Fibroblast of villous mesenchyme (primary cell): Measurements from ENCODE around the gene SMCO2. TPM values are rescaled to one million over a fixed set of nuclear protein-coding genes. Genes with fewer than 3 reads are reported as not detected.

Experiments
- DNase-seq: peaks from one replicate; pipeline ENCODE4 v3.0.0-alpha.2; 2010; ENCODE audit warnings: low read depth
- H3K4me3 ChIP-seq: 2 replicates; pipeline ENCODE4 v1.5.1; 2011; ENCODE audit warnings: low read depth, mild to moderate bottlenecking, low read length
- total RNA-seq: library from RNA; depleted of rRNA; stranded (reverse); fragments of >200 nt; gene quantifications from 2 replicates; pipeline ENCODE4 v1.2.3, GENCODE V29; 2012
- TF ChIP-seq, protein P1 (sequence below): IDR thresholded peaks from 2 replicates; pipeline ENCODE4 v1.5.1; 2012; ENCODE audit warnings: low read depth, mild to moderate bottlenecking, low read length; ENCODE audit not compliant: insufficient read depth

SMCO2 gene
- total RNA-seq, 1 donor: not detected

DNA sequence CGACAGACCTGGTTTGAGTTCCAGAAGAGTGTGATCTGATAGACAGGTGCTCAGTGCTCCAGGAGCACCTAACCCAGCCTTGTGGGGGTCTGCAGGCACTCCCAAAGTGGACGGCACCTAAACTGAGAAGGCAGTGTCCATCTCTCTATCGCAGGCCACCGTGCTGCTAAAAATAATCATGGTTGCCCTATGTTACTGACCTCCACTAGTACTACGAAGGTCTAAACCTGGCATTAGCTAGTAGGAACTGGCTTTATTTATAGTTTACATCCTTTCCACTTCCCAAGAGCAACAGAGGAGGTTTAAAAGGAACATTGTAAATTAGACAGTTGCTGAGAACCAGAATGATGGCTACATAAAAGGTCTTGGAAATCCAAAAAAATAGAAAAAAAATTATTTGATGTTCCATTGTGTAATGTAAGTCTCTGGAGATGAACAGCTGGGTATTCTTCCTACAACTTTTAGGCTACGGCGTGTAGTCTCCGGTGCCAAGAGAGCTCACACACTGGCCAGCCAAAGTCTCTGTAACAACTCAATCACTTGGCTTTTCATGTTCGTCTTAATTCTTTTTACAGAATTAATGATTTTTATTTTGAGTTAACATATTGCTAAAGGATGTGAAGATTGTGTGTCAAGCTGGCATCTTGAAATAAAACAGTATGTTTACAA is 104.8 kb downstream of the SMCO2 start:
- no peak overlapping the region for H3K4me3 ChIP-seq
- DNase-seq: no peak
- TF ChIP-seq, protein P1, sequence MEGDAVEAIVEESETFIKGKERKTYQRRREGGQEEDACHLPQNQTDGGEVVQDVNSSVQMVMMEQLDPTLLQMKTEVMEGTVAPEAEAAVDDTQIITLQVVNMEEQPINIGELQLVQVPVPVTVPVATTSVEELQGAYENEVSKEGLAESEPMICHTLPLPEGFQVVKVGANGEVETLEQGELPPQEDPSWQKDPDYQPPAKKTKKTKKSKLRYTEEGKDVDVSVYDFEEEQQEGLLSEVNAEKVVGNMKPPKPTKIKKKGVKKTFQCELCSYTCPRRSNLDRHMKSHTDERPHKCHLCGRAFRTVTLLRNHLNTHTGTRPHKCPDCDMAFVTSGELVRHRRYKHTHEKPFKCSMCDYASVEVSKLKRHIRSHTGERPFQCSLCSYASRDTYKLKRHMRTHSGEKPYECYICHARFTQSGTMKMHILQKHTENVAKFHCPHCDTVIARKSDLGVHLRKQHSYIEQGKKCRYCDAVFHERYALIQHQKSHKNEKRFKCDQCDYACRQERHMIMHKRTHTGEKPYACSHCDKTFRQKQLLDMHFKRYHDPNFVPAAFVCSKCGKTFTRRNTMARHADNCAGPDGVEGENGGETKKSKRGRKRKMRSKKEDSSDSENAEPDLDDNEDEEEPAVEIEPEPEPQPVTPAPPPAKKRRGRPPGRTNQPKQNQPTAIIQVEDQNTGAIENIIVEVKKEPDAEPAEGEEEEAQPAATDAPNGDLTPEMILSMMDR: no peak

Other genes starting within 250 kb of the SMCO2 start
- 38.9 and 57.7 TPM in 2 replicates for gene STK38L, start 202.4 kb upstream of the SMCO2 start, total RNA-seq
- 20.0 and 21.6 TPM in 2 replicates for gene BMAL2, start 113.9 kb upstream of the SMCO2 start, total RNA-seq
- 69.1 and 71.2 TPM in 2 replicates for gene PPFIBP1, start 77.5 kb downstream of the SMCO2 start, total RNA-seq
- gene REP15, start 249.7 kb downstream of the SMCO2 start, total RNA-seq: 0.86 and 1.3 TPM in 2 replicates